K562 (cell line): Measurements from ENCODE around the gene RNASET2.

Experiments used
- CTCF ChIP-seq, 3 experiments: IDR thresholded peaks in 2 of 3; conservative IDR thresholded peaks in 1 of 3; 2 replicates each; pipeline ENCODE4 v1.5.1; 2011 to 2012; ENCODE audit warnings: low read length in 3 of 3, mild to moderate bottlenecking in 3 of 3, control low read depth in 2 of 3, improper control_type of control experiment in 1 of 3, inconsistent platforms in 1 of 3, low read depth in 1 of 3, mixed read lengths in 1 of 3, moderate library complexity in 1 of 3; ENCODE audit not compliant: insufficient read depth in 2 of 3
- ESRRA ChIP-seq: fragments of 450-650 bp; IDR thresholded peaks from 2 replicates; pipeline ENCODE4 v1.6.1; 2014; ENCODE audit warnings: low read depth, mild to moderate bottlenecking, moderate library complexity, borderline replicate concordance
- EZH2 ChIP-seq: IDR thresholded peaks from 2 replicates; pipeline ENCODE4 v1.6.1; 2012; ENCODE audit warnings: low read depth, mild to moderate bottlenecking, inconsistent platforms, low read length, borderline replicate concordance
- GABPA ChIP-seq: fragments of 200-800 bp; sonication (Bioruptor generic); conservative IDR thresholded peaks from 2 replicates; pipeline ENCODE4 v1.6.1; 2016; ENCODE audit warnings: low read depth, missing genetic modification characterization, missing compliant biosample characterization
- HEY1 ChIP-seq: fragments of 250-450 bp; sonication (Bioruptor Pico); IDR thresholded peaks from 2 replicates; pipeline ENCODE4 v1.5.0; 2020; ENCODE audit warnings: mild to moderate bottlenecking, moderate library complexity, borderline replicate concordance
- HMG20B ChIP-seq: fragments of 250-450 bp; sonication (Bioruptor Pico); IDR thresholded peaks from 2 replicates; pipeline ENCODE4 v1.5.0; 2021; ENCODE audit warnings: mild to moderate bottlenecking
- MXI1 ChIP-seq: IDR thresholded peaks from 2 replicates; pipeline ENCODE4 v1.6.1; 2011; ENCODE audit warnings: low read depth, mild to moderate bottlenecking, improper control_type of control experiment, low read length
- NR1H2 ChIP-seq: sonication (generic); formaldehyde crosslinking; IDR thresholded peaks from 2 replicates; pipeline ENCODE4 v1.4.0; 2020; ENCODE audit warnings: mild to moderate bottlenecking, missing genetic modification reagents
- POLR2AphosphoS5 ChIP-seq: IDR thresholded peaks from 2 replicates; pipeline ENCODE4 v1.6.1; 2011; ENCODE audit warnings: mild to moderate bottlenecking, low read depth, low read length, moderate library complexity; ENCODE audit not compliant: control insufficient read depth, insufficient read depth
- SRF ChIP-seq, 2 experiments: fragments of 250-450, 450-650 bp in 1 of 2; sonication (Bioruptor Pico) in 1 of 2; sonication (generic) in 1 of 2; formaldehyde crosslinking; IDR thresholded peaks; 2 replicates each; pipeline versions ENCODE4 v1.5.0 to v1.5.1; 2020 to 2022; ENCODE audit warnings: mild to moderate bottlenecking in 1 of 2, missing genetic modification reagents in 1 of 2
- TF ChIP-seq, protein P1 (sequence below), 2 experiments: fragments of 450-650 bp; IDR thresholded peaks; 2 replicates each; pipeline ENCODE4 v1.6.1; 2016

GRCh38 chr6:166939345-166939744 is 17.0 kb downstream of the RNASET2 start:
- TF ChIP-seq NR1H2 (CRISPR knock-in tag) = no peak
- TF ChIP-seq HMG20B (CRISPR knock-in tag) = no peak
- no peak for TF ChIP-seq MXI1
- no peak for TF ChIP-seq SRF (CRISPR knock-in tag; IDR thresholded peaks at IDR 0.05)
- TF ChIP-seq ESRRA = no peak
- no peak for TF ChIP-seq HEY1 (CRISPR knock-in tag)
- TF ChIP-seq CTCF (IDR thresholded peaks at IDR 0.05 in 2 of 3, conservative IDR thresholded peaks at IDR 0.05 in 1 of 3; ENCODE audit: insufficient read depth in 2 of 3, low read depth in 1 of 3, low read length in 3 of 3) = no peak
- no peak for TF ChIP-seq GABPA (tag)
- TF ChIP-seq EZH2 = no peak
- no peak for TF ChIP-seq POLR2AphosphoS5
- TF ChIP-seq, protein P1, sequence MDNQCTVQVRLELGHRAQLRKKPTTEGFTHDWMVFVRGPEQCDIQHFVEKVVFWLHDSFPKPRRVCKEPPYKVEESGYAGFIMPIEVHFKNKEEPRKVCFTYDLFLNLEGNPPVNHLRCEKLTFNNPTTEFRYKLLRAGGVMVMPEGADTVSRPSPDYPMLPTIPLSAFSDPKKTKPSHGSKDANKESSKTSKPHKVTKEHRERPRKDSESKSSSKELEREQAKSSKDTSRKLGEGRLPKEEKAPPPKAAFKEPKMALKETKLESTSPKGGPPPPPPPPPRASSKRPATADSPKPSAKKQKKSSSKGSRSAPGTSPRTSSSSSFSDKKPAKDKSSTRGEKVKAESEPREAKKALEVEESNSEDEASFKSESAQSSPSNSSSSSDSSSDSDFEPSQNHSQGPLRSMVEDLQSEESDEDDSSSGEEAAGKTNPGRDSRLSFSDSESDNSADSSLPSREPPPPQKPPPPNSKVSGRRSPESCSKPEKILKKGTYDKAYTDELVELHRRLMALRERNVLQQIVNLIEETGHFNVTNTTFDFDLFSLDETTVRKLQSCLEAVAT (IDR thresholded peaks at IDR 0.05) = no peak
